T-helper 2 cell treated with Interferon-gamma antibody and Interleukin-4, amounts not matched to agents 100 ng/mL and 5 ng/mL, for 36 hours (primary cell): ENCODE results near the gene TRABD. TPM values are rescaled to one million over a fixed set of nuclear protein-coding genes. Genes with fewer than 3 reads are reported as not detected.

Experiments used
- intact Hi-C: fragments of 100-400 bp; cut with micrococcal nuclease; formaldehyde crosslinking; loops from one replicate; pipeline ENCODE4 v1.15.1; 2023
- total RNA-seq: library from RNA; stranded (reverse); gene quantifications from 2 replicates; pipeline ENCODE4 v1.2.3, GENCODE V29; 2022

The TRABD gene
- total RNA-seq, 1 donor from 2014 or later = 140 TPM

- intact Hi-C loops = loop anchor here (2.0 kb wide), 2 partner anchors 17 to 427 kb away; partner anchors contain the start of genes ARSA and TRABD
Measured at GRCh38 chr22:50201191-50202129, 15.7 kb downstream of the TRABD start.

GRCh38 chr22:50202130-50202666, 16.5 kb downstream of the TRABD start:
- intact Hi-C loops = no loop called here

GRCh38 chr22:50203288-50203687, 17.6 kb downstream of the TRABD start:
- intact Hi-C loops = no loop called here

- intact Hi-C loops = no loop called here
Measured at GRCh38 chr22:50204571-50204970, 18.9 kb downstream of the TRABD start.

GRCh38 chr22:50204998-50205397, 19.3 kb downstream of the TRABD start:
- intact Hi-C loops = loop anchor here (5.0 kb wide), 1 partner anchor 438 kb away; no protein-coding TSS in a partner anchor

- intact Hi-C loops = loop anchor here (5.0 kb wide), 1 partner anchor 439 kb away; no protein-coding TSS in a partner anchor
Measured at GRCh38 chr22:50205781-50206569, 20.3 kb downstream of the TRABD start.

GRCh38 chr22:50206599-50206998, 20.9 kb downstream of the TRABD start:
- intact Hi-C loops = loop anchor here (5.0 kb wide), 1 partner anchor 439 kb away; no protein-coding TSS in a partner anchor

GRCh38 chr22:50207383-50208140, 21.8 kb downstream of the TRABD start:
- intact Hi-C loops = loop anchor here (5.0 kb wide), 1 partner anchor 440 kb away; no protein-coding TSS in a partner anchor

GRCh38 chr22:50208430-50208938, 22.8 kb downstream of the TRABD start:
- intact Hi-C loops = loop anchor here (5.0 kb wide), 1 partner anchor 441 kb away; no protein-coding TSS in a partner anchor

- intact Hi-C loops = loop anchor here (5.0 kb wide), 1 partner anchor 442 kb away; no protein-coding TSS in a partner anchor
Measured at GRCh38 chr22:50208939-50209892, 23.5 kb downstream of the TRABD start.

GRCh38 chr22:50209893-50210292, 24.2 kb downstream of the TRABD start:
- intact Hi-C loops = loop anchor here (1.0 to 5.0 kb wide), 2 partner anchors 61 to 443 kb away; no protein-coding TSS in a partner anchor

GRCh38 chr22:50210378-50211139, 24.8 kb downstream of the TRABD start:
- intact Hi-C loops = loop anchor here (1.0 kb wide), 1 partner anchor 61 kb away; no protein-coding TSS in a partner anchor

- intact Hi-C loops = no loop called here
Measured at GRCh38 chr22:50211147-50211546, 25.4 kb downstream of the TRABD start.

- intact Hi-C loops = no loop called here
Measured at GRCh38 chr22:50213263-50213662, 27.6 kb downstream of the TRABD start.

GRCh38 chr22:50215297-50216054, 29.8 kb downstream of the TRABD start:
- intact Hi-C loops = no loop called here

GRCh38 chr22:50216055-50216683, 30.5 kb downstream of the TRABD start:
- intact Hi-C loops = no loop called here
